A549 (cell line): Measurements from ENCODE around the gene TMEM119. TPM values are rescaled to one million over a fixed set of nuclear protein-coding genes. Genes with fewer than 3 reads are reported as not detected.

Experiments used
- ATAC-seq, 2 experiments: fragments of 200-7000 bp in 1 of 2; fragments of >200 bp in 1 of 2; cut with Nextera tagmentation in 1 of 2; cut with Tn5 transposase in 1 of 2; 3 replicates each; pipeline versions ENCODE4 v1.8.0 to v1.9.1; 2018 to 2020; ENCODE audit warnings: mild to moderate bottlenecking in 1 of 2, moderate library complexity in 1 of 2
- CTCF ChIA-PET: fragments of 300-600 bp; sonication (Branson Sonifier 250); formaldehyde crosslinking; extraction: SDS; loops from one replicate; lab custom pipeline; 2021; ENCODE audit warnings: antibody characterized with exemption, inconsistent platforms; lab: Yijun Ruan, JAX
- POLR2A ChIA-PET: fragments of 350-600 bp; formaldehyde crosslinking; extraction: SDS; loops from one replicate; lab custom pipeline; 2021; ENCODE audit warnings: antibody characterized with exemption, inconsistent platforms; lab: Yijun Ruan, JAX
- DNase-seq, 2 experiments: peaks; one replicate each; pipeline versions ENCODE4 v3.0.0 to v3.0.0-alpha.2; 2011 to 2016; ENCODE audit warnings: low read depth in 1 of 2, low spot score in 1 of 2
- FAIRE-seq: peaks from 2 replicates; lab custom pipeline; 2011; peaks lifted over from hg19 to GRCh38; lab: Jason Lieb, UNC
- H3K27ac ChIP-seq, 2 experiments: fragments of >200 bp; sonication (Bioruptor Twin); formaldehyde crosslinking; 3 replicates each; pipeline ENCODE4 v1.5.1; 2016 to 2017
- H3K4me1 ChIP-seq: fragments of >200 bp; sonication (Bioruptor Twin); formaldehyde crosslinking; 3 replicates; pipeline ENCODE4 v1.6.1; 2016
- H3K4me2 ChIP-seq: fragments of >200 bp; sonication (Bioruptor Twin); formaldehyde crosslinking; 3 replicates; pipeline ENCODE4 v1.6.1; 2016
- H3K4me3 ChIP-seq: fragments of >200 bp; sonication (Bioruptor Twin); formaldehyde crosslinking; 3 replicates; pipeline ENCODE4 v1.5.1; 2016
- H3K9me3 ChIP-seq: fragments of >200 bp; sonication (Bioruptor Twin); formaldehyde crosslinking; 3 replicates; pipeline ENCODE4 v1.6.1; 2016
- CBX8 ChIP-seq: fragments of 200-600 bp; sonication (generic); IDR thresholded peaks from 2 replicates; pipeline ENCODE4 v1.6.1; 2016
- CEBPB ChIP-seq, 2 experiments: fragments of >200 bp in 1 of 2; sonication (Bioruptor Twin) in 1 of 2; formaldehyde crosslinking in 1 of 2; IDR thresholded peaks; 2 replicates each; pipeline ENCODE4 v1.6.1; 2012 to 2016
- EHF ChIP-seq: fragments of 250-450 bp; sonication (Bioruptor Pico); IDR thresholded peaks from 2 replicates; pipeline ENCODE4 v1.5.0; 2020; ENCODE audit warnings: mild to moderate bottlenecking
- EHMT2 ChIP-seq: fragments of 200-600 bp; sonication (generic); IDR thresholded peaks from 2 replicates; pipeline ENCODE4 v1.6.1; 2016; ENCODE audit warnings: antibody characterized with exemption, low read depth, mild to moderate bottlenecking, moderate library complexity
- EP300 ChIP-seq, 2 experiments: fragments of >200 bp; sonication (Bioruptor Twin); formaldehyde crosslinking; IDR thresholded peaks; 2 replicates in 1 of 2; 3 replicates in 1 of 2; pipeline ENCODE4 v1.6.1; 2016 to 2017
- FOSB ChIP-seq: fragments of 250-450 bp; sonication (Bioruptor Pico); IDR thresholded peaks from 2 replicates; pipeline ENCODE4 v1.5.0; 2020; ENCODE audit warnings: mild to moderate bottlenecking, moderate library complexity
- KDM1A ChIP-seq: fragments of 200-600 bp; sonication (generic); IDR thresholded peaks from 2 replicates; pipeline ENCODE4 v1.6.1; 2016; ENCODE audit warnings: low read depth, mild to moderate bottlenecking
- NFE2L2 ChIP-seq: fragments of 150-350 bp; conservative IDR thresholded peaks from 2 replicates; pipeline ENCODE4 v1.6.1; 2014; ENCODE audit warnings: low read length
- NPAS2 ChIP-seq: fragments of 250-450 bp; sonication (Bioruptor Pico); IDR thresholded peaks from 2 replicates; pipeline ENCODE4 v1.8.0; 2022; ENCODE audit warnings: mild to moderate bottlenecking, moderate library complexity, borderline replicate concordance
- POLR2AphosphoS2 ChIP-seq: conservative IDR thresholded peaks from 2 replicates; pipeline ENCODE4 v1.6.1; 2012; ENCODE audit warnings: low read length, improper control_type of control experiment, inconsistent platforms
- RARB ChIP-seq: fragments of 250-450 bp; sonication (Bioruptor Pico); IDR thresholded peaks from 2 replicates; pipeline ENCODE4 v1.8.0; 2021; ENCODE audit warnings: mild to moderate bottlenecking, moderate library complexity
- SREBF2 ChIP-seq: fragments of 450-650 bp; IDR thresholded peaks from 2 replicates; pipeline ENCODE4 v1.6.1; 2014; ENCODE audit warnings: mild to moderate bottlenecking, moderate library complexity
- TFCP2L1 ChIP-seq: fragments of 250-450 bp; sonication (Bioruptor Pico); IDR thresholded peaks from 2 replicates; pipeline ENCODE4 v1.5.0; 2021; ENCODE audit warnings: mild to moderate bottlenecking
- ZSCAN20 ChIP-seq: fragments of 250-450 bp; sonication (Bioruptor Pico); IDR thresholded peaks from 2 replicates; pipeline ENCODE4 v1.8.0; 2022; ENCODE audit warnings: mild to moderate bottlenecking, moderate library complexity
- WGBS: methylation state at CpG from one replicate; pipeline ENCODE4 v1.1.6; 2017; ENCODE audit errors: missing lambda C conversion rate; 5-methylcytosine and 5-hydroxymethylcytosine counted together
- polyA plus RNA-seq, 4 experiments: library from polyadenylated mRNA; depleted of rRNA in 3 of 4; stranded (reverse); fragments of >200 nt; fragmentation: RNase III in 1 of 4; extraction: RNeasy Plus Mini Kit Qiagen cat#74134 plus additional on column Dnase treatment in 1 of 4; gene quantifications; 2 replicates in 3 of 4; 3 replicates in 1 of 4; pipeline ENCODE4 v1.2.3, GENCODE V29; 2011 to 2017
- TF ChIP-seq, protein P1 (sequence below): fragments of 450-650 bp; IDR thresholded peaks from 2 replicates; pipeline ENCODE4 v1.6.1; 2014; ENCODE audit warnings: antibody characterized with exemption
- TF ChIP-seq, protein P2 (sequence below): fragments of 250-450 bp; sonication (Bioruptor Pico); IDR thresholded peaks from 2 replicates; pipeline ENCODE4 v1.5.0; 2021; ENCODE audit warnings: mild to moderate bottlenecking, moderate library complexity, borderline replicate concordance

The TMEM119 gene
- polyA plus RNA-seq, 2 of the 4 experiments (the other 2 are of a cell fraction) = not detected

DNA sequence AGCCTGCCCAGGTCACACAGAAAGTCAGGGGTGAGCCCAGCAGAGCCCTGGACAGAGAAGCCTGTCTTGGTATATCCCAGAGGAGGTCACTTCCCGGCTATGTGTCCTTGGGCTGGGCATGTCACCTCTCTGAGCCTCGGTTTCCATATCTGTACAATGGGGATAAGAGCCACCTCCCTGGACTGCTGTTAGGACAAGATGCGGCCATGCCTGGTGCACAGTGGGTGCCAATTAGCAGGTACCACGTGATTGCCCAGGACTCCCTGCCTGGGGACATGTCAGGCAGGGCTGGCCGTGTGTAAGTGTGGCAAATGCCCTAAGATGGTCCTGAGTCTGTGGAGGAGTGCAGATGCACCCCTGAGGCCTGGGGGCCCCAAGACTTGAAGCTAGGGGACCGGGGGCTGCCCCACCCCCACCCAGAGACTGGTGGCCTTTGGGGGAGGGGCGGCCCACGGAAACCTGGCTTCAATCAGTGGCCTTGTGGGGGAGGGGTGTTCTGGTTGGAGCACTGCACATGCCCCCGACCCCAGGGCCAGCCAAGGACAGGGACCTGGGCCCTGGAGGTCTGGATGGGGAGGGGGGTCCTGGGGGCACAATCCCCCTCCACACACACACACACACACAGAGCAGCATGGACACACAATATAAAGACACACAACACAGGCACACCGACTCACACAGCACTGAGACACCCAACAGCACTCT is 878 bp downstream of the TMEM119 start:
- ChIA-PET CTCF (interaction anchor here (0.6 to 17.9 kb wide), 2 partner anchors 22 to 516 kb away, joined by 4 to 166 read pairs; no protein-coding TSS in a partner anchor), POLR2A (no interaction called here)
- Histone ChIP-seq H3K27ac (no peak overlapping the region), H3K4me3 (no peak overlapping the region), H3K4me1 (no peaks in the 10 kb centered on the region), H3K4me2 (no peak overlapping the region)
- no peak for FAIRE-seq
- no peak for DNase-seq
- 58% methylated on average over 6 of the region's 10 CpGs for WGBS
- TF ChIP-seq, protein P1, sequence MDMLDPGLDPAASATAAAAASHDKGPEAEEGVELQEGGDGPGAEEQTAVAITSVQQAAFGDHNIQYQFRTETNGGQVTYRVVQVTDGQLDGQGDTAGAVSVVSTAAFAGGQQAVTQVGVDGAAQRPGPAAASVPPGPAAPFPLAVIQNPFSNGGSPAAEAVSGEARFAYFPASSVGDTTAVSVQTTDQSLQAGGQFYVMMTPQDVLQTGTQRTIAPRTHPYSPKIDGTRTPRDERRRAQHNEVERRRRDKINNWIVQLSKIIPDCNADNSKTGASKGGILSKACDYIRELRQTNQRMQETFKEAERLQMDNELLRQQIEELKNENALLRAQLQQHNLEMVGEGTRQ = peak; percentile 8; the same call in 1 of the 2 replicates
- no peak for TF ChIP-seq CEBPB (IDR thresholded peaks at IDR 0.05)
- TF ChIP-seq, all 56 proteins: peak for 1
- ATAC-seq = no peak
- H3K9me3 ChIP-seq = no peaks in the 10 kb centered on the region

DNA sequence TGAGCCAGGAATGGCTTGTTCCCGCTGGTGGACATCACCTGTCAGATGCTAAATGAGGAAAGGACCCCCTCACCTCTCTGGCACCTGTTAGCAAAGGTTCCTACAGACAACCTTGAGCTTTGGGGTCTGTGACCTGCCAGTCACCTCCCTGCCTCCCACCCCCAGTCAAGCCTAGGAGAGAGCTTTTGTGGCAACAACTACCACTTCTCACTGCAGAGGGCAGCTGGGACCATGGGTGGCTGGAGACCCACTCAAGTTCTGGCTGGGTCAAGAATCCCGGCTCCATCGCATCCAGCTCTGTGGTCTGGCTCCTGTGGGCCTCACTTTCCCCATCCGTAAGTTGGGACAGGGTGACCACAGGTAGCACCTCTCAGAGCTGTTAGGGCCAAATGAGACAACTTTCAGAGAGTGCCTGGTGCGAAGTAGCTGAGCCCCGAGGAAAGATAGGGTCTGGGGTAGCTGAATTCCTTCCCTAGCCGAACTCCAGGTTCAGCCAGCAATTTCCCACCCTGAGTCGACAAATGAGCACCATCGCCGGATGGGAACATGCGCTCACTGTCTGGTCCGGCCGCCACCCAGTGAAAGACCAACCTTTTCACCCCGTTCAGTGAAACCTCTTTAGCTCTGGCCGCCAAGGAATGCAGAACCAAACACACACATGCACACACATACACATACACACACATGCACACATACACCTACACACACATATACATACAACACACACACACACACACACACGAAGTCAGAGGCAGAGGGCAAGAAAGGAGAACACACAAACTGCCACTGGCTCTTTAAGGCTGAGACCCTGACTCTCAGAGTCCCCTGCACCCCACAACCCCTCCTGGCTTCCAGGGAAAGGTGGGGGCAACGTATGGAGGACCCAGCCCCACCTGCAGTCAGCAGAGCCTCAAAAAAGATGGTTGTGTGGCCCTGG is 1.9 kb downstream of the TMEM119 start:
- no peaks in the 10 kb centered on the region for H3K9me3 ChIP-seq
- DNase-seq (no peak), FAIRE-seq (no peak), ATAC-seq (no peak)
- no peak overlapping the region for H3K4me2 ChIP-seq
- no peak overlapping the region for H3K27ac ChIP-seq
- CTCF ChIA-PET = interaction anchor here (17.9 kb wide), 1 partner anchor 23 kb away, joined by 166 read pairs; no protein-coding TSS in a partner anchor
- H3K4me3 ChIP-seq = no peak overlapping the region
- POLR2A ChIA-PET = no interaction called here
- WGBS = 79% methylated on average over 17 of the region's 17 CpGs
- TF ChIP-seq NPAS2 (CRISPR knock-in tag) (no peak), NFE2L2 (no peak), FOSB (CRISPR knock-in tag) (no peak), SREBF2 (no peak)
- TF ChIP-seq, protein P2, sequence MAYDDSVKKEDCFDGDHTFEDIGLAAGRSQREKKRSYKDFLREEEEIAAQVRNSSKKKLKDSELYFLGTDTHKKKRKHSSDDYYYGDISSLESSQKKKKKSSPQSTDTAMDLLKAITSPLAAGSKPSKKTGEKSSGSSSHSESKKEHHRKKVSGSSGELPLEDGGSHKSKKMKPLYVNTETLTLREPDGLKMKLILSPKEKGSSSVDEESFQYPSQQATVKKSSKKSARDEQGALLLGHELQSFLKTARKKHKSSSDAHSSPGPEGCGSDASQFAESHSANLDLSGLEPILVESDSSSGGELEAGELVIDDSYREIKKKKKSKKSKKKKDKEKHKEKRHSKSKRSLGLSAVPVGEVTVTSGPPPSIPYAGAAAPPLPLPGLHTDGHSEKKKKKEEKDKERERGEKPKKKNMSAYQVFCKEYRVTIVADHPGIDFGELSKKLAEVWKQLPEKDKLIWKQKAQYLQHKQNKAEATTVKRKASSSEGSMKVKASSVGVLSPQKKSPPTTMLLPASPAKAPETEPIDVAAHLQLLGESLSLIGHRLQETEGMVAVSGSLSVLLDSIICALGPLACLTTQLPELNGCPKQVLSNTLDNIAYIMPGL = no peak
- H3K4me1 ChIP-seq = no peaks in the 10 kb centered on the region

DNA sequence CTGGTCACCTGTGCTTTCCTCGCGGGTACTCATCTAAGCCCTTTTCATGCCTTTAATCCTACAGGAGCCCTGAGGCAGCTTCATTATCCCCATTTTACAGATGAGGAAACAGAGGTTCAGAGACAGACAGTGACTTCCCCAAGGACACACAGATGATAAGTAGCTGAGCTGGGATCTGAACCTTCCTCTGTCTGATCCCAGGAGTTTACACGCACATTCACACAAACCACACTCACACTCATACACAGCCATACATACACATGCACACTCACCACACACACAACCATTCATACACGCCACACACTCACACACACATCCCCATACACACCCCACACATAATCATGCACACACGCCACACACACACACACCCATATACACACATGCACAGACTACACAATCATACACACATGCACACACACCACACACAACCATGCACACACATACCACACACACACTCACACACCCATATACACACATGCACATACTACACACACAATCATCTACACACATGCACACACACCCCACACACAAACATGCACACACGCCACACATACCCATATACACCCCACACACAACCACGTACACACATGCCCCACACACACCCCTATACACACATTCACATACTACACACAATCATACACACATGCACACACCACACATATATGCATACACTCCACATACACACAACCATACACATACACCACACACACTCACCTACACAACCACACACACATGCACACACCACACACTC is 2.7 kb downstream of the TMEM119 start:
- ChIA-PET POLR2A (no interaction called here), CTCF (interaction anchor here (17.9 kb wide), 1 partner anchor 24 kb away, joined by 166 read pairs; no protein-coding TSS in a partner anchor)
- DNase-seq (no peak), FAIRE-seq (no peak), ATAC-seq (no peak)
- Histone ChIP-seq H3K9me3 (no peaks in the 10 kb centered on the region), H3K27ac (no peak overlapping the region), H3K4me1 (no peaks in the 10 kb centered on the region), H3K4me3 (no peak overlapping the region), H3K4me2 (no peak overlapping the region)
- 87% methylated on average over 7 of the region's 7 CpGs for whole genome bisulfite sequencing
- TF ChIP-seq POLR2AphosphoS2 (no peak), TFCP2L1 (no peak), CBX8 (no peak), EP300 (IDR thresholded peaks at IDR 0.05) (no peak), EHMT2 (no peak), RARB (CRISPR knock-in tag) (no peak), NPAS2 (CRISPR knock-in tag) (no peak), ZSCAN20 (CRISPR knock-in tag) (no peak), EHF (CRISPR knock-in tag) (no peak), KDM1A (no peak)
- TF ChIP-seq, all 56 proteins: peak for 0
